ENCODE data around the gene DENND1B. TPM values are rescaled to one million over a fixed set of nuclear protein-coding genes. Genes with fewer than 3 reads are reported as not detected.

Gene DENND1B
- total and polyA plus RNA-seq, 4 donors: 7.9 to 44.6 (median 15.4) TPM

GRCh38 chr1:197463142-197463541 lies 312.1 kb downstream of the DENND1B start:
- no peaks in the 10 kb centered on the region for H3K9me3 ChIP-seq (ENCODE audit: control insufficient read depth, insufficient read depth, low read length)
- no peaks in the 10 kb centered on the region for H3K36me3 ChIP-seq (ENCODE audit: control insufficient read depth, insufficient read depth, low read length)
- H3K4me3 ChIP-seq (ENCODE audit: low read depth, low read length): no peak overlapping the region
- peak in 1 of 6 donors; percentile 24 for DNase-seq (ENCODE audit: low read depth in 4 of 6, low spot score in 6 of 6)
- H3K27ac ChIP-seq (ENCODE audit: low read depth, low read length): no peak overlapping the region
- H3K27me3 ChIP-seq (ENCODE audit: control insufficient read depth, insufficient read depth, low read length): no peaks in the 10 kb centered on the region
- peaks cover 3% of the 10 kb centered on the region for H3K4me1 ChIP-seq (ENCODE audit: control insufficient read depth, insufficient read depth, low read length)

GRCh38 chr1:197462539-197462938 lies 312.7 kb downstream of the DENND1B start:
- Histone ChIP-seq H3K27ac (ENCODE audit: low read depth, low read length) (no peak overlapping the region), H3K36me3 (ENCODE audit: control insufficient read depth, insufficient read depth, low read length) (no peaks in the 10 kb centered on the region), H3K4me3 (ENCODE audit: low read depth, low read length) (no peak overlapping the region), H3K27me3 (ENCODE audit: control insufficient read depth, insufficient read depth, low read length) (no peaks in the 10 kb centered on the region), H3K4me1 (ENCODE audit: control insufficient read depth, insufficient read depth, low read length) (peaks cover 3% of the 10 kb centered on the region), H3K9me3 (ENCODE audit: control insufficient read depth, insufficient read depth, low read length) (no peaks in the 10 kb centered on the region)
- WGBS (ENCODE audit: insufficient coverage): no CpG with 5 or more reads among the region's 5 CpGs
- DNase-seq (ENCODE audit: low read depth in 4 of 6, low spot score in 6 of 6): no peak

Small RNAs within 50 kb of the gene (small RNA-seq; reads per million reads assigned to genes)
- not detected for gene RF00019 (ENCODE audit: low replicate concordance)

Other genes starting within 250 kb of the DENND1B start
- gene C1orf53, start 127.2 kb upstream of the DENND1B start, total RNA-seq: 1 to 10 TPM; 2.1 to 2.4 TPM
- gene C1orf53, start 127.2 kb upstream of the DENND1B start, polyA plus RNA-seq (ENCODE audit: insufficient read length in 2 of 2): 1 to 10 TPM; 2.9 to 4.6 TPM
- gene LHX9, start 141.9 kb upstream of the DENND1B start, total RNA-seq: under 1 TPM; 0.39 to 0.59 TPM
- gene LHX9, start 141.9 kb upstream of the DENND1B start, polyA plus RNA-seq (ENCODE audit: insufficient read length in 2 of 2): 1 to 10 TPM; 1.2 to 2.0 TPM